Measurements from ENCODE around the gene SIGLEC1. TPM values are rescaled to one million over a fixed set of nuclear protein-coding genes. Genes with fewer than 3 reads are reported as not detected.

The SIGLEC1 gene
- total and polyA plus RNA-seq, 10 of the 15 experiments (the other 5 are each of a cell fraction or from before 2014, with no cell fraction given) = 0.05 TPM; not detected in 9

GRCh38 chr20:3686421-3686820, 26.0 kb downstream of the SIGLEC1 start (continued):
- TF ChIP-seq BCLAF1 (IDR thresholded peaks at IDR 0.05) = no peak
- TF ChIP-seq ZBTB40 (IDR thresholded peaks at IDR 0.05; ENCODE audit: borderline replicate concordance) = no peak
- TF ChIP-seq MYC (IDR thresholded peaks at IDR 0.05; ENCODE audit: insufficient read depth, insufficient read length, insufficient replicate concordance, low read length, severe bottlenecking) = no peak
- no peak for TF ChIP-seq PKNOX1 (IDR thresholded peaks at IDR 0.05)
- no peak for TF ChIP-seq KAT2A (conservative IDR thresholded peaks at IDR 0.05; ENCODE audit: control insufficient read depth, low read depth, low read length)
